HG03378 (cell line): ENCODE measurements around the gene PPP4R3A.
"Not testable (repeated sequence)": the region's sequence is repeated elsewhere in the genome, so short reads cannot be mapped to it uniquely, and the experiment has no call there.

Experiments
- ATAC-seq: cut with Tn5 transposase; IDR thresholded peaks from one replicate; pipeline ENCODE4 v1.9.1; 2021; ENCODE audit warnings: mild to moderate bottlenecking, moderate library complexity; ENCODE audit not compliant: unreplicated experiment

PPP4R3A gene

DNA sequence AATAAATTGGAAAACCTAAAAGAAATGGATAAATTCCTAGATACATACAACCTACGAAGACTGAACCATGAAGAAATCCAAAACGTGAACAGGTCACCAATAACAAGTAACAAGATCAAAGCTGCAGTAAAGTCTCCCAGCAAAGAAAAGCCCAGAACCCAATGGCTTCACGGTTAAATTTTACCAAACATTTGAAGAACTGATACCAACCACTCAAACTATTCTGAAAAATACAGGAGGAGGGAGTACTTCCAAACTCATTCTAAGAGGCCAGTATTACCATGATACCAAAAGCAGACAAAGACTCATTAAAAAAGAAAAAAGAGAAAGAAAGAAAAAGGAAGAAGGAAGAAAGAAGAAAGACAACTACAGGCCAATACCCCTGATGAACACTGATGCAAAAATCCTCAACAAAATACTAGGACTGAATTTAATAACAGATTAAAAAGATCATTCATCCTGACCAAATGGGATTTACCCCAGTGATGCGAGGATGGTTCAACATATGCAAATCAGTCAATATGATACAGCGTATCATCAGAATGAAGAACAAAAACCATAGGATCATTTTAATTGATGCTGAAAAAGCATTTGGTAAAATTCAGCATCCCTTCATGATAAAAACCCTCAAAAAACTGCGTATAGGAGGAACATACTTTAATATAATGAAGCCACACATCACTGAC lies 65.6 kb downstream of the PPP4R3A start:
- no peak for ATAC-seq

DNA sequence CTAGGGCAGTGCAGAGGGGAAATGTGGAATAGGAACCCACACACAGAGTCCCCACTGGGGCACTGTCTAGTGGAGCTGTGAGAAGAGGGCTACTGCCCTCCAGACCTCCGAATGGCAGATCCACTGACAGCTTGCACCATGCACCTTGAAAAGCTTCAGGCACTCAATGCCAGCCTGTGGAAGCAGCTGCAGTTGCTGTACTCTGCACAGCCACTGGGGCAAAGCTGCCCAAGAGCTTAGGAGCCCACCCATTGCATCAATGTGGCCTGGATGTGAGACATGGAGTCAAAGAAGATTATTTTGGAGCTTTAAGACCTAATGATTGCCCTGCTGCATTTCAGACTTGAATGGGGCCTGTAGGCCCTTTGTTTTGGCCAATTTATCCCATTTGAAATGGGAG lies 70.8 kb downstream of the PPP4R3A start:
- ATAC-seq: no peak

DNA sequence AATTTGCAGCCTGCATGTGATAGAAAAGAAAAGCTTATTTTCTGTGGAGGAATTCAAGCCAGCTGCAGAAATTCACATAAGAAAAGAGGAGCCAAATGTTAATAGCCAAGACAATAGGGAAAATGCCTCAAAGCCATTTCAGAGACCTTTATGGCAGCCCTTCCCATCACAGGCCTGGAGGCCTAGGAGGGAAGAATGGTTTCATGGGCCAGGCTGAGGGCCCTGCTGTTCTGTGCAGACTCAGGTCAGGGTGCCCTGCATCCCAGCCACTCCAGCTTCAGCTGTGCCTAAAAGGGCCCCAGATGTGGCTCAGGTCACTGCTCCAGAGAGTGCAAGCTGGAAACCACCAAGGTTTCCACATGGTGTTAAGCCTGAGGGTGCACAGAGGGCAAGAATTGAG lies 71.3 kb downstream of the PPP4R3A start:
- no peak for ATAC-seq

DNA sequence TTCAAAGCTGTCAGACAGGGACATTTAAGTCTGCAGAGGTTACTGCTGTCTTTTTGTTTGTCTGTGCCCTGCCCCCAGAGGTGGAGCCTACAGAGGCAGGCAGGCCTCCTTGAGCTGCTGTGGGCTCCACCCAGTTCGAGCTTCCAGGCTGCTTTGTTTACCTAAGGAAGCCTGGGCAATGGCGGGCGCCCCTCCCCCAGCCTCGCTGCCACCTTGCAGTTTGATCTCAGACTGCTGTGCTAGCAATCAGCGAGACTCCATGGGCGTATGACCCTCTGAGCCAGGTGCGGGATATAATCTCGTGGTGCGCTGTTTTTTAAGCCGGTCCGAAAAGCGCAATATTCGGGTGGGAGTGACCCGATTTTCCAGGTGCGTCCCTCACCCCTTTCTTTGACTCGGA lies 73.8 kb downstream of the PPP4R3A start:
- not testable (repeated sequence) for ATAC-seq

DNA sequence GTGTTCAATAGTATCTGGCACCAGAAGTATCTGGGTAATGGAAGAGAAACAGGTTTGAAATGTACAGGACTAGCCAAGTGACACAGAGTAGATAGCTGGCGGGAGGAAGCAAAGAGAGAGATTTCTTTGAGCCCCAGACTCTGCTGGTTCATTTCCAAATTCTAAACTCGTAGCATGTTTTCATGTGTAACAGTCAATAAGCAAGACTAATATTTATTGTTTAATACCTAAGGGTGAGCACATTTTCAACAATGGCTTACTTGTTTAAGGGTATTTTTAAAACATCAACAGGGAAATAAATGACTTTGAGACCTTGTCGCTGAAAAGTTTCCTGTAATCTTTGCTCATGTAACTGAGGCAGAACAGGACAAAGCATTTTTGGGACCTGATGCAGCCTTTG lies 80.7 kb downstream of the PPP4R3A start:
- no peak for ATAC-seq

DNA sequence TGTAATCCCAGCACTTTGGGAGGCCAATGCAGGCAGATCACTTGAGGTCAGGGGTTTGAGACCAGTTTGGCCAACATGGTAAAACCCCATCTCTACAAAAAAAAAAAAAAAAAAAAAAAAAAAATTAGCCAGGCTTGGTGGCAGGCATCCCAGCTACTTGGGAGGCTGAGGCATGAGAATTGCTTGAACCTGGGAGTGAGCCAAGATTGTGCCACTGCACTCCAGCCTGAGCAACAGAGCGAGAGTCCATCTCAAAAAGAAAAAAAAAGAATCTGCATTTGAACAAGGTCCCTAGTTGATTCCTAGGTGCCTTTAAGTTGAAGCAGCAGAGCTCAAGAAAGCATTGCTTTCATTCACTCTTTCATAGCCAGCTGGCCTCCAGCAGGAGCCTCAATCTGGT lies 81.2 kb downstream of the PPP4R3A start:
- ATAC-seq: not testable (repeated sequence)

DNA sequence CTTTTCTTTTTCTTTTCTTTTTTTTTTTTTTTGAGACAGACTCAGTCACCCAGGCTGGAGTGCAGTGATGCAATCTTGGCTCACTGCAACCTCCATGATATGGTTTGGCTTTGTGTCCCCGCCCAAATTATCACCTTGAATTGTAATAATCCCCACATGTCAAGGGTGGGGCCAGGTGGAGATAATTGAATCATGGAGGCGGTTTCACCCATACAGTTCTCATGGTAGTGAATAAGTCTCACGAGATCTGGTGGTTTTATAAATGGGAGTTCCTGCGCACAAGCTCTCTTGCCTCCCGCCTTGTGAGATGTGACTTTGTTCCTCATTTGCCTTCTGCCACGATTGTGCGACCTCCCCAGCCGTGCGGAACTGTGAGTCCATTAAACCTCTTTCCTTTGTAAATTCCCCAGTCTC lies 84.6 kb downstream of the PPP4R3A start:
- ATAC-seq: not testable (repeated sequence)

DNA sequence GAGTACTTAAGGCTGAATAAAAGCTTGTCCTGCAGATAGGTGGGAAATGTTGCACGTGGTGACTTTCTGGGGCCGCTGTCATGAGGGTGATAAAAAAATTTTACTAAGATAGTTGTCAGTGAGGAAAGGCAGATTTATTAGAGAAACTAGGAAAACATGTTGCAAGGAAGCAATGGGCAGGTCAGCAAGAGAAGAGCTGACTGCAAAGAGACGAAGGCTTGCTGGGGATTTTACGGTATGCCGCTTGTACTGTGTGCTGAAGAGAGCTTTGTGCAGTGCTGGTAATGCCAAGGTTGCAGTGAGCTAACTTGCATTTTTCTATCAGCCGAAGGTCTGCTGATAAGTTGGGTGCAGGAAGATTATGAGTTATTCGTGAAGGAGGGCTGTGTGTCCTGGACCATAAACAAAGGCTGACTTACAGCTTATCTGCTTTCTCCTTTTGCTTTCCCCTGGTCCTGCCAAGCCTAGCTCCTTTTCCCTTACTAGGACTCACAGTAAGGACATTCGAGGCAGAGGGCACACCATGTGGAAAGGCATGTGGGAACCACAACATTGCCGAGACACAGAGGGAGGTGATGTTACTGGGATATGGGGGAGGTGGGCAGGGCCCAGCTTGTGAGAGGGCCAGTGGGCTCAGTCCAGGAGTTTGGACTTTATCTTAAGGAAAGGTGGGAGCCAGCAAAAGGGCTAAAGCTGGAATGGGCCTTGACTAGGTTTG lies 85.1 kb downstream of the PPP4R3A start:
- no peak for ATAC-seq

DNA sequence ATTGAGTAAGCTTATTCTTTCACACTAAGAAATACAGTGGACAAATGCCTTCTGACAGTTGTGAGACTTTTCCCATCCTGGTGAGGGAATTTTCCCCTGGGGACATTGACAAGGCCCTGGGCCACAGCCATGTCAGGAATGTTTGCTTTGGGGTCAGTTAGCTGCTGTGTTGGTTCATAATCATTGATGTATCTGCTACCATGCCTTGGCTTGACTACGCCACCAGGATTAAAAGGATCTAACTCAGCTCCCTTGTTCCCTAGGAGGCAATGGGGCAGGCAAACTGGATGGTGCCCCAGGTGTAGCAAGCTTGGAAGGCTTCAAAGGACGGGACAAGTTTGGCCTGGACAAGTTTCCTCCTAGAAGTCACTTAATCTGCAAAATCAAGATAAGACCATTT lies 89.4 kb downstream of the PPP4R3A start:
- no peak for ATAC-seq

DNA sequence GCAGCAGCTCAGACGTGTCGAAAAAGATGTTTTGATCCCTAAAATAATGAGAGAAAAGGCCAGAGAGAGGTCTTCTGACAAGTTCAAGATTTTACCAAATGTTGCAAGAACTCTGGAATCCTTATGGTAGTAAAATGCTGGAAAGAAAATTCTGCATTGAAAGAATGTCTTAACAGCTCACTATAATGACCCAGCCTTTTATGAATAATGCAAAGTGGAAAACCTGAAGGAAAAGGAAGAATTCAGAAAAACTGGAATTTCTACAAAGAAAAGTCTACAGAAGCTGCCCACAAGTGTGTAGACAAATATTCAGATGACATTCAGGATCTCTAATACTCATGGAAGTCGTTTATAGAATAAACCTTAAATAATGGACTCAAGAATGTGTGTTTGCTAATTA lies 90.7 kb downstream of the PPP4R3A start:
- ATAC-seq: no peak

DNA sequence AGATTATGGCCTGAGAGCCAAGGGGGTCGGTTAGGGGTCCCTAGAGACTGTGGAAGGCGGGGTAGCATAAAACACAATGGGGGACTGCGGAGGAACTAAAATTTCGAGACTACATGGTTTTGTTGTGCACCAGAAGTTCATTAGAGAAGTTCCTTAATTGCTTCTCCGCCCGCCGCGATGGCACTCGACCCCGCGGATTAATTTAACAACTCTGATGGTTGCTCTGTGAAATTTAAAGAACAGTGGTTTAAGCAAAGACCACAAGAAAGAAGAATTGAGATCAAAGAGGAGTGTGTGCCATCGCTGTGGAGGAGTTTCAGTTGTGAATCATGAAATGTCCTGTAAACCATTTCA lies 91.1 kb downstream of the PPP4R3A start:
- ATAC-seq: no peak

DNA sequence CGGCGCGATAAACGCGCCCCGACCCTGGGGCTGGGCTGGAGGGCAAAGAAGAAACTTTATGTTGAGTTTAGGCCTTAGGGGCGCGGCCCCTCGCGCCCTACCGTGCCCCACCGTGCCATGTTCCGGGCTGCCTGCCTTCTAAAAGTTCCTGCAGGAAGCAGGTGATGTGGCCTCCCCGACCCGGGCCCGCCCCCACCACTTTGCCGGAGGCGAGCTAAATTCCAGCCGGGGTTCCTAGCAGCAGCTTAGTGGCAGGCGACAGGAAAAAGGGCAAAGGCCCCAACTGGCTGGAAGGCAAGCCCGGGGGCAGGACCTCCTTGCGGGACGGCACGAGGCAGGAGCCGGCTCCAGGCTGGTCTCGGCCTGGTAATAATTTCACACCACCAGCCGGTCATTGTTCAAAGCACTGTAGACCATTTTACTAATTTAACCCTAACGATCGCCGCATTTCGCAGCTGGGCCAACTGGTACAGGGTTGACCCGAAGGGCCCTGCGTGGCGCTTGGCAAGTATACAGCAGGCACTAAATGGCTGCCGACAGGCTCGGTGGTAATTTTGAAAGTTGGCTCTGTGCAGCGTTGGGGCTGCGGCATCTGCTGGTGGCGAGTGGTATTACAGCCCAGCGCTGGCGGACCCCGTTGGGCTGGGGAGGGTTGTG lies 91.6 kb downstream of the PPP4R3A start:
- ATAC-seq: peak; percentile 31

DNA sequence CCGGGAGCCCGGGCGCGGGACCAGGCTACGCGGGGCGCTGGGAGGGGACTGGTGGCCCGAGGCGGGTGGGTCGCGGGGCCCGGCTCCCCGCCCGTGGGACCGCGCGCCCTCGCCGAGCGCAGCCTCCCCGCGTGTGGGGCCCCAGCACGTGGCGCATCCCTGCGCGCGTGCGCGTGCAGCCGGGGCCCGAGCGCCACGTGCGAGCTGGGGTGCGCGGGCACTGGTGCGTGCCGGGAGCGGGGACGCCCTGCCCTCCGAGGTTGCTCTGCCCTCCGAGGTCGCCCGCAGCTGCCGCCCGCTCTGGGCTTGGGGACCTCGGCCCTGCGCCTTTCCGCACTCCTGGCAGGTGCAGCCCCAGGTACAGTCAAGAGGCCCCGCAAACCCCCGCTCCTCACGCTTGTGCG lies 92.1 kb downstream of the PPP4R3A start:
- ATAC-seq: no peak

DNA sequence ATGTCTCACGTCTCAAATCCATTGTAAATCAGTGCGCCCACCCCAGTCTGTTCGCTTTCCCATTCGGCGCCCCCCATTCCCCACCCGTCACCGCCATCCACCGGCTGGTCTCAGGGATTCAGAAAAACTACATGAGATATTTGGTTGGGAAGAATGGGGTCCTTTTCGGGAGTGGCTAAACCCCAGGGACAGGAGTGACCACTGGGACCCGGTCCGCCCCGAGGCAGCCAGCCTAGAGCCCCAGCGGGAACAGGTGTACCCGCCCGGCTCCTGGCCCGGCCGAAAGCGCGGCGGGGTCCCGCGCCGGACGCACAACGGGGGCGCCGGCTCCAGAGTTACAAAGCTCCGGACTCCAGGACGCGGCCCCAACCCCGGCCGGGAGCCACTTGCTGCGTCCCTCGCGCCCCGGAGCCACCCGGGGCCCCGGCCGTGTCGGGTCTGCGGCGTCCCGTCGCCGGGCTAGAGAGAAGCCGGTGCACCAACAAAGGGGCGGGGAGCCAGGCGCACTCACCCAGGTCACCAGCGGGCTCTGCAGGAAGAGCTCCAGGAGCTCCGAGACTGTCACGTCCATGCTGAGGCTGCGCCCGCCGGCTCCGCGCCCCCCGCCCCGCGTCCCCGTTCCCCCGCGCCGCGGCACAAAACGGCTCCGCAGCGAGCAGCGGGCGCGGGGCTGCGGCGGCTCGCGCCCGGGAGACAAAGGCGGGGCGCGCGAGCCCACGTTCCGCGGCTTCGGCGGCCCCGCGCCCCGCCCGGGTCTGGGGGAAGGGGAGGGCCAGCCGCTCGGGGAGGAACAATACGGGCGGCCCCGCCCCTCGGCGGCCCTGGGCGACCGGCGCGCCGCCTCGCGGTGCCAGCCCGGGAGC lies 92.8 kb downstream of the PPP4R3A start, which contains the start of gene CCDC88C:
TSS of gene CCDC88C (minus strand) at position 701 of the 863 bp plus-strand sequence. CDS start at position 571, 130 bp downstream.
- no peak for ATAC-seq

DNA sequence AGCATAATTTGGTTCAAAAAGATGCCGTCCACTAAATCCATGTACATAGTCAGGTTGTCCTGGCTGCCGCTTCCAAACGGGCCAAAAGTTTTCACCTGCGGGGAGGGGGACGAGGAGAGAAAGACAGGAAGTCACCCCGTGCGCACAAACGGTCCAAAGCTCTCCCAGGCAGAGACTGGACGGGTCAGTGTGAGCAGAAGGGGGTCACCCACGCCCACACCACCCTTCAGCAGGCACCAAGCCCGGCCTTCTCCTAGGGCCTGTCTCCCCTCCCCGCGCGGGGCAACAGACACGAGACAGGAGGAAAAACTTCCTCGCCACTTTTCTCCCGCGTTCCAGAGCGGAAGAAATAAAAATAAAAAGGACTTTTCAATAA lies 93.4 kb downstream of the PPP4R3A start:
- ATAC-seq: no peak

DNA sequence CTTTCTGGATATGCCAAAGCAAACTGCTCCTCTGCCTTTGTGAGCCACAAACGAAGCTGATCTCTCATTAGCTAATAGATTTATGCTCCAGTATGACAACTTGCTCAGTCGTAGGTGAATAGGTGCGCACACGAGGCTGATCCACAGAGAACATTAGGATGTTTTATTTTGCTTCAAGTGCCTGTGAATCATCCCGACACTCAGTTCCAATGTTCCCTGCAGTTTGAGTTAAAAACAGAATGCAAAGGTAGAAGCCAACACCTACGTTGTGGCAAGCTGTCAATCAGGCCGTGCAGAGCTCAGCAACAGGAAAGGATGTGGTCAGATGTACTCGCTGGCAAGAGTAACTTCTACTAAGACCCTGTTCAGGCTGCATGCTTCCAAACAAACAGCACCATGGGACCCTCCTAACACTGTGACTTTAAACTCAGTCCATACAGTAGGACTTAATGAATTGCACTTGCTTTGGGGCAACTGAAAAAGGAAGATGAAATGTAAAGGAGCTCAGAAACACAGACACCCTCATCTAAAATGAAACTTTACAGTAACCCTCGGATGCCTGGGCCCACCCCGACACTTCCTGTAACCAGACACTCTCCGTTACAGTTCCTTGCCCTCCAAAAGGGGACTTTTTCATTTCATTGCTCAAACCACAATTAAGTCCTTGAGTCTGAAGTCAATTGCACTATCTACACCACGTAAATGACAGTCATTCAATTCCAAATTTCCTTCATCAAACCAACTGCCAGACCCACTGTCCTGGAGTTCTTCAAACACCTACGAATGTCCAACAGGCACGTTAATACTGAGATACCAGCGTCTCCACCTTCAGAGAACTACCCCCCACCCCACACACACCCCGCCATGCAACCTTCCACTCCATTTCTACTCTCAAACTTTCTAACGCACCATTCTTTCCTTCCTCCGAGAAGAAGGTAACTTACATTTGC lies 94.0 kb downstream of the PPP4R3A start:
- peak; percentile 67 for ATAC-seq

DNA sequence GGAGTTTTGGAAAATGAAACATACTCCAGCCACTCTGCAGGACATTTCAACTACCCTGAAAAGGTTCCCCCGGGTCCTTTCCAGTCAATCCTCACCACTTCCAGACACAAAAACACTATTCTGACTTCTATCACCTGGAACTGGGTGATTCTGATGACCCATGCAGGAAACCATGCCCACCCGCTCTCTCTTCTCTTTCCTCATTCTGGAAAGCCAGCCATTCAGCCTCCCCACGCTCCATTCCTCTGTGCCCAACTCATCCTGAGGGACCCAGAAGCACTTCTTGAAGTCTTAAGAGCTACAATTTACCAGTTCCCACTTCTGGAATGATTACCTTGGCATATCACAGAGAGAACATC lies 95.7 kb downstream of the PPP4R3A start:
- no peak for ATAC-seq

DNA sequence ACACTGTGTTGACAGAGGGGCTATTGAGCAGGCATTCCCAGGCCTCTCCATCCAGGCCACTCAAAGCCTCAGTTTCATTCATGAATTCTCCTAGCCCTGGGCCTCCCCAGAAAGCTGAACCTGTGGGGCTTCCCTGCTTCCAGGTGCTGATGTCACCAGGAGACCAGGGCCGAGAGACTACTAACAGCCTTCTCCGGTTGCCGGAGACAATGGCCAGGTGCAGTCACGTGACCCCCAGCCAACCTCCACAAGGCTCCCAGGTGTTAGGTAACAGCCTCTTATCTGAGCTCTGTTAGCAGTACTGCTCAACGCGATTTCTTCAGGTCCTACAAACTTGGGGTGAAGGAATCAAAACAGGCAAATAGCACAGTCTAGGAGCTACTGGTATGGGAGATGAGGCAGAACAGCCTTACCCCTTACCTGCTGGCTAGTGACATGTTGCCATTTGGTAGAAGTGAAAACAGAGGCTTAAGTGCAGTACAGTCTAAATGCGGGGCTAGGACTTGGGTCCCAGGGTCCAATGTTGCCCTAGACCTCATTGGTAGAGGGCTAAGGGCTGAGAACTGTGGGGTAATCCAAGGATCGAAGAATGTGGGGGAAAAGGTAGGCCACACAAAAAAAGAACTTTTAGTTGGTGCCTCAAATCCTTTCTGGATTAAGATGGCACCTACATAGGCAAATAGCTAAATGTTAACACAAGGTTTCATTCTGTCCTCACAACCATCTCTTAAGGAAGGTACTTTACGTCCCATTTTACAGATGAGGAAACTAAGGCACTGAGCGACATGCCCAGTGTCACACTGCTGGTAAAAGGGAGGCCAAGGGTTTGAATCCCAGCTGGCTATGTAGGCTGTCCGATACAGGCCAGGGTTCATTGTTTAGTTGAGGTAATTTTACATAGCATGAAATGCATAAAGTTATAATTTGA lies 96.3 kb downstream of the PPP4R3A start:
- ATAC-seq: no peak

DNA sequence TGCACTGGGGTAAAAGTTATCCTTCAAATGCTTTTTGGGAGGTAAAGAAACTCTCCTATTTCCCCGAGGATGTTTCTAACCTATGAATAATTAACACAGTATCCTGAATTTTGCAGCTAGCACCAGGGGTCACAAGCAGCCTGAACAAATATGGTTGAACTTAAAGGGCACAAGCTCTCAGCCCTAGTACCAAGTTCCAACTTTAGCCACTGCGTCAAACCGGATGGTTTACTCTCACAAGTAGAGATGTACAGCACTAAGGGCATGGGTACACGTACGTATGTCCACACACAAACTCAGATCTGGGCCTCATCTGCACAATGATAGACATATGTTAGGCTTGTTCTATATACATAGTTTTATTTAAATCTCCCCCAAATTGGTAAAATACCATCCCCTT lies 97.2 kb downstream of the PPP4R3A start:
- ATAC-seq: no peak
